Measurements from ENCODE around the gene TFCP2L1.

TFCP2L1 gene

DNA sequence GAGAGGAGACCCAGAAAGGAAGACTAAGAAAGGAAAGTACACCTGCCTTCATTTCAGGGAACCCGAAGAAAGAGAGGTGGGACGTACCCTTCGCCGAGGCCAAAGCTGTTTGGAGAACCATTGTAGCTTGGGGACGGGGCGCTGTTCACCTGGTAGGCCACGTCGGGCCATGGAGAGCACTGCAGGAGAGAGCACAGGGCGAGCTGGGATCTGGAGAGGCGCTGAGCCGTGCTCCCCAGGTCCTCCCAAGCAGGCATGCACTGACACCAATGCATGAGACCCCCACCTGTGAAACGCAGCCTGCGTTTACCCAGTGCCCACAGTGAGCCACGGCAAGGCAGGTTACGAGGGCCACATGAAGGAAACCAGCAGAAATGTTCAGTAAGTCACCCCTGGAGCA, 45.5 kb downstream of the TFCP2L1 start:
- Histone ChIP-seq H3K36me3 (ENCODE audit: insufficient read depth, low read length) (no peaks in the 10 kb centered on the region), H3K9ac (ENCODE audit: insufficient read length) (no peak overlapping the region), H3K27ac (no peak overlapping the region), H3K4me3 (no peak overlapping the region), H3K9me3 (ENCODE audit: low read depth, low read length) (no peaks in the 10 kb centered on the region)
- TF ChIP-seq FOXP2 (optimal IDR thresholded peaks at IDR 0.05; ENCODE audit: control extremely low read depth, extremely low read length, insufficient read depth) (no peak), EZH2 (IDR thresholded peaks at IDR 0.05) (no peak), POLR2AphosphoS5 (IDR thresholded peaks at IDR 0.05; ENCODE audit: borderline replicate concordance, low read depth, low read length) (no peak)
- DNase-seq (ENCODE audit: low read depth, low spot score): no peak

GRCh38 chr2:121238828-121239227, 46.2 kb downstream of the TFCP2L1 start:
- Histone ChIP-seq H3K9me3 (ENCODE audit: low read depth, low read length) (no peaks in the 10 kb centered on the region), H3K27ac (no peak overlapping the region), H3K4me3 (no peak overlapping the region), H3K9ac (ENCODE audit: insufficient read length) (no peak overlapping the region), H3K36me3 (ENCODE audit: insufficient read depth, low read length) (no peaks in the 10 kb centered on the region)
- TF ChIP-seq FOXP2 (optimal IDR thresholded peaks at IDR 0.05; ENCODE audit: control extremely low read depth, extremely low read length, insufficient read depth): no peak
- no peak for DNase-seq (ENCODE audit: low read depth, low spot score)

DNA sequence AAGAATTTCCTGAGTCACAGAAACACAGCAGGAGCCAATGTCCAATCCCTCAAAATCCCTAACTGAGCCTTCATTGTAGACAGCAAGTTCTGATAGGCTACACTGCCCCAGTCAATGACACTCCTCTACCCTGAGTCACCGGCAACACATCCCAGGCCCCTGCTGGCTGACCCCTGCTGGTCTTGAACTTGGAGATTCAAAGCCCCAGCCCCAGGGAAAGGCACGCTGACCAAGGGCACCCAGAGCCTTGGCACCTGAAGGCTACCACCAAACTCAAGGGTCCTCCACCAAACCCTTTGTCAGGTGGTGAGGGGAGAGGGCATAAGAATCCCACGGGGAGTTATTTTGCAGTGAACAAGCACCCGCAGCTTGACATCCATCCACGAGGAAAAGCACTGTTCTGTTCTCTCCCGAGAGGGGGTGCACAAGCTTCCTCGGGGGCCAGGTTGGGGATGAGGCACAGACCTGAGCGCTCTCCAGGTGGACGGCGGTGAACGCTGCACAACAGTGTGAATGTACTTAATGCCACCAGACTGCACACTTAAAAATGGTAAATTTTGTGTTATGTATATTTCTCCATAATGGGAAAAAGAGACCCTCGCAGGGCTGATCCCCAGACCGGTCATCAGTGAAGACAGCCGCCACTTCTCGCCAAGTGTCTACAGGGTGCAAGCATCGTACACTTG, 46.9 kb downstream of the TFCP2L1 start:
- Histone ChIP-seq H3K36me3 (ENCODE audit: insufficient read depth, low read length) (no peaks in the 10 kb centered on the region), H3K9ac (ENCODE audit: insufficient read length) (no peak overlapping the region), H3K9me3 (ENCODE audit: low read depth, low read length) (no peaks in the 10 kb centered on the region), H3K27ac (no peak overlapping the region), H3K4me3 (no peak overlapping the region)
- TF ChIP-seq POLR2AphosphoS5 (IDR thresholded peaks at IDR 0.05; ENCODE audit: borderline replicate concordance, low read depth, low read length) (no peak), FOXP2 (optimal IDR thresholded peaks at IDR 0.05; ENCODE audit: control extremely low read depth, extremely low read length, insufficient read depth) (no peak), EZH2 (IDR thresholded peaks at IDR 0.05) (no peak)
- DNase-seq (ENCODE audit: low read depth, low spot score): no peak

- Histone ChIP-seq H3K27ac (no peak overlapping the region), H3K4me3 (no peak overlapping the region), H3K9me3 (ENCODE audit: low read depth, low read length) (no peaks in the 10 kb centered on the region), H3K36me3 (ENCODE audit: insufficient read depth, low read length) (no peaks in the 10 kb centered on the region), H3K9ac (ENCODE audit: insufficient read length) (no peak overlapping the region)
- TF ChIP-seq EZH2 (IDR thresholded peaks at IDR 0.05): no peak
- no peak for TF ChIP-seq FOXP2 (optimal IDR thresholded peaks at IDR 0.05; ENCODE audit: control extremely low read depth, extremely low read length, insufficient read depth)
- TF ChIP-seq POLR2AphosphoS5 (IDR thresholded peaks at IDR 0.05; ENCODE audit: borderline replicate concordance, low read depth, low read length): no peak
- no peak for DNase-seq (ENCODE audit: low read depth, low spot score)
Observed at GRCh38 chr2:121237336-121237979, 47.5 kb downstream of the TFCP2L1 start.

- Histone ChIP-seq H3K36me3 (ENCODE audit: insufficient read depth, low read length) (no peaks in the 10 kb centered on the region), H3K9ac (ENCODE audit: insufficient read length) (no peak overlapping the region), H3K27ac (no peak overlapping the region), H3K9me3 (ENCODE audit: low read depth, low read length) (no peaks in the 10 kb centered on the region), H3K4me3 (no peak overlapping the region)
- no peak for DNase-seq (ENCODE audit: low read depth, low spot score)
- no peak for TF ChIP-seq POLR2AphosphoS5 (IDR thresholded peaks at IDR 0.05; ENCODE audit: borderline replicate concordance, low read depth, low read length)
- no peak for TF ChIP-seq FOXP2 (optimal IDR thresholded peaks at IDR 0.05; ENCODE audit: control extremely low read depth, extremely low read length, insufficient read depth)
- TF ChIP-seq EZH2 (IDR thresholded peaks at IDR 0.05): no peak
Observed at GRCh38 chr2:121236650-121237180, 48.3 kb downstream of the TFCP2L1 start.

- Histone ChIP-seq H3K36me3 (ENCODE audit: insufficient read depth, low read length) (no peaks in the 10 kb centered on the region), H3K4me3 (no peak overlapping the region), H3K9me3 (ENCODE audit: low read depth, low read length) (no peaks in the 10 kb centered on the region), H3K9ac (ENCODE audit: insufficient read length) (no peak overlapping the region), H3K27ac (no peak overlapping the region)
- TF ChIP-seq POLR2AphosphoS5 (IDR thresholded peaks at IDR 0.05; ENCODE audit: borderline replicate concordance, low read depth, low read length): no peak
- TF ChIP-seq EZH2 (IDR thresholded peaks at IDR 0.05): no peak
- TF ChIP-seq FOXP2 (optimal IDR thresholded peaks at IDR 0.05; ENCODE audit: control extremely low read depth, extremely low read length, insufficient read depth): no peak
- no peak for DNase-seq (ENCODE audit: low read depth, low spot score)
Observed at GRCh38 chr2:121236101-121236640, 48.8 kb downstream of the TFCP2L1 start.

DNA sequence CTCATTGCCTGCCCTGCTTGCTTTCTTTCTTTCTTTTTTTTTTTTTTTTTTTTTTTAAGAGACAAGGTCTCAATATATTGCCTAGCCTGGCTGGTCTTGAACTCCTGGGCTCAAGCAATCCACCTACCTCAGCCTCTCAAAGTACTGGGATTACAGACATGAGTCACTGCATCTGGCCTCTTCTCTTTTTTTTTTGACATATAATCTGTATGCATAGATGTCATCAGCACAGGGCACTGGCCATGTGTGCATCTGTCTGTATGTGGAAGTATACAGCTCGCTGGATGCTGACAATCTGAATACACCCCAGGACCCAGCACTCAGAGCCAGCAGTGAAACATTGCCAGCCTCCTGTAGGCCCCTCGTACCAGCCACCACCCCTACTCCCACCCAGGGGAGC, 49.5 kb downstream of the TFCP2L1 start:
- Histone ChIP-seq H3K36me3 (ENCODE audit: insufficient read depth, low read length) (no peaks in the 10 kb centered on the region), H3K9me3 (ENCODE audit: low read depth, low read length) (no peaks in the 10 kb centered on the region), H3K27ac (no peak overlapping the region), H3K9ac (ENCODE audit: insufficient read length) (no peak overlapping the region), H3K4me3 (no peak overlapping the region)
- no peak for DNase-seq (ENCODE audit: low read depth, low spot score)
- TF ChIP-seq POLR2AphosphoS5 (IDR thresholded peaks at IDR 0.05; ENCODE audit: borderline replicate concordance, low read depth, low read length): no peak
- TF ChIP-seq FOXP2 (optimal IDR thresholded peaks at IDR 0.05; ENCODE audit: control extremely low read depth, extremely low read length, insufficient read depth): no peak
- TF ChIP-seq EZH2 (IDR thresholded peaks at IDR 0.05): no peak

- no peak overlapping the region for H3K27ac ChIP-seq
- H3K9me3 ChIP-seq (ENCODE audit: low read depth, low read length): no peaks in the 10 kb centered on the region
- no peak overlapping the region for H3K9ac ChIP-seq (ENCODE audit: insufficient read length)
- TF ChIP-seq EZH2 (IDR thresholded peaks at IDR 0.05) (no peak), FOXP2 (optimal IDR thresholded peaks at IDR 0.05; ENCODE audit: control extremely low read depth, extremely low read length, insufficient read depth) (no peak), POLR2AphosphoS5 (IDR thresholded peaks at IDR 0.05; ENCODE audit: borderline replicate concordance, low read depth, low read length) (no peak)
- no peaks in the 10 kb centered on the region for H3K36me3 ChIP-seq (ENCODE audit: insufficient read depth, low read length)
- DNase-seq (ENCODE audit: low read depth, low spot score): no peak
- H3K4me3 ChIP-seq: no peak overlapping the region
Observed at GRCh38 chr2:121234791-121235190, 50.2 kb downstream of the TFCP2L1 start.

Data from SK-N-MC (cell line).